HG02973 (cell line): ENCODE measurements around the gene EPB42.
"Not testable (repeated sequence)": the region's sequence is repeated elsewhere in the genome, so short reads cannot be mapped to it uniquely, and the experiment has no call there.

ENCODE experiments used
- ATAC-seq: cut with Tn5 transposase; IDR thresholded peaks from one replicate; pipeline ENCODE4 v1.9.1; 2021; ENCODE audit warnings: moderate library complexity; ENCODE audit not compliant: unreplicated experiment

EPB42 gene

GRCh38 chr15:43189296-43189695 lies 31.5 kb downstream of the EPB42 start:
- no peak for ATAC-seq

GRCh38 chr15:43187544-43188155 lies 33.2 kb downstream of the EPB42 start:
- ATAC-seq = no peak

GRCh38 chr15:43186003-43186353 lies 34.8 kb downstream of the EPB42 start:
- ATAC-seq = peak; percentile 15

- ATAC-seq = peak; percentile 86
Measured at GRCh38 chr15:43185157-43186002, 35.4 kb downstream of the EPB42 start, which contains the start of gene CCNDBP1. Gene CCNDBP1 (plus strand): TSS chr15:43185403. CDS start chr15:43185499, 96 bp downstream.

- no peak for ATAC-seq
Measured at GRCh38 chr15:43184407-43185124, 36.3 kb downstream of the EPB42 start.

GRCh38 chr15:43183270-43183669 lies 37.5 kb downstream of the EPB42 start:
- no peak for ATAC-seq

- ATAC-seq = not testable (repeated sequence)
Measured at GRCh38 chr15:43177147-43177546, 43.7 kb downstream of the EPB42 start.

- not testable (repeated sequence) for ATAC-seq
Measured at GRCh38 chr15:43175656-43176309, 45.0 kb downstream of the EPB42 start.

GRCh38 chr15:43169888-43170287 lies 50.9 kb downstream of the EPB42 start:
- no peak for ATAC-seq

- no peak for ATAC-seq
Measured at GRCh38 chr15:43168192-43169107, 52.4 kb downstream of the EPB42 start.

- ATAC-seq = not testable (repeated sequence)
Measured at GRCh38 chr15:43167261-43167660, 53.6 kb downstream of the EPB42 start.

GRCh38 chr15:43165801-43166325 lies 55.0 kb downstream of the EPB42 start:
- ATAC-seq = no peak

GRCh38 chr15:43153269-43153668 lies 67.5 kb downstream of the EPB42 start:
- no peak for ATAC-seq

- ATAC-seq = no peak
Measured at GRCh38 chr15:43151688-43152087, 69.1 kb downstream of the EPB42 start.

GRCh38 chr15:43150191-43150929 lies 70.5 kb downstream of the EPB42 start:
- no peak for ATAC-seq
